DND-41 (cell line): ENCODE data around the gene COPS9.

Experiments
- ATAC-seq: fragments of 200-7000 bp; cut with Tn5 transposase; 3 replicates; pipeline ENCODE4 v1.9.1; 2021; ENCODE audit warnings: low read depth; ENCODE audit not compliant: insufficient read depth
- DNase-seq: peaks from one replicate; pipeline ENCODE4 v3.0.0-alpha.2; 2020
- H2AFZ ChIP-seq: 2 replicates; pipeline ENCODE4 v1.6.0; 2012; ENCODE audit warnings: low read depth, low read length
- H3K27ac ChIP-seq: 2 replicates; pipeline ENCODE4 v1.5.1; 2012; ENCODE audit warnings: low read length, inconsistent platforms
- H3K27me3 ChIP-seq: fragments of 200-600 bp; sonication (generic); 2 replicates; pipeline ENCODE4 v1.6.0; 2012; ENCODE audit warnings: low read length, mild to moderate bottlenecking, inconsistent platforms; ENCODE audit not compliant: insufficient read depth, poor library complexity
- H3K36me3 ChIP-seq: 2 replicates; pipeline ENCODE4 v1.5.1; 2012; ENCODE audit warnings: low read length, inconsistent platforms; ENCODE audit not compliant: insufficient read depth
- H3K4me1 ChIP-seq: 2 replicates; pipeline ENCODE4 v1.5.1; 2012; ENCODE audit warnings: mild to moderate bottlenecking, low read length; ENCODE audit not compliant: insufficient read depth
- H3K4me2 ChIP-seq: 2 replicates; pipeline ENCODE4 v1.6.0; 2012; ENCODE audit warnings: mild to moderate bottlenecking, moderate library complexity, low read length, inconsistent platforms; ENCODE audit not compliant: insufficient read depth
- H3K4me3 ChIP-seq, 2 experiments: fragments of 200-600 bp in 1 of 2; shearing (Covaris generic) in 1 of 2; 2 replicates each; pipeline ENCODE4 v1.5.1; 2012 to 2016; ENCODE audit warnings: inconsistent platforms in 2 of 2, low read length in 2 of 2, mild to moderate bottlenecking in 2 of 2, low read depth in 1 of 2, moderate library complexity in 1 of 2
- H3K79me2 ChIP-seq: 2 replicates; pipeline ENCODE4 v1.6.0; 2012; ENCODE audit warnings: low read length, inconsistent platforms; ENCODE audit not compliant: insufficient read depth
- H3K9ac ChIP-seq: 2 replicates; pipeline ENCODE4 v1.6.0; 2012; ENCODE audit warnings: low read depth, mild to moderate bottlenecking, inconsistent platforms, low read length, moderate library complexity
- H3K9me3 ChIP-seq: 2 replicates; pipeline ENCODE4 v1.5.1; 2012; ENCODE audit warnings: low read length, moderate library complexity, mild to moderate bottlenecking, inconsistent platforms; ENCODE audit not compliant: insufficient read depth, severe bottlenecking
- H4K20me1 ChIP-seq: 2 replicates; pipeline ENCODE4 v1.6.0; 2012; ENCODE audit warnings: low read length; ENCODE audit not compliant: insufficient read depth
- EZH2 ChIP-seq: IDR thresholded peaks from 3 replicates; pipeline ENCODE4 v1.6.1; 2012; ENCODE audit warnings: borderline replicate concordance, low read depth, mild to moderate bottlenecking, moderate library complexity, low read length, inconsistent platforms; ENCODE audit not compliant: severe bottlenecking
- TF ChIP-seq, protein P1 (sequence below): IDR thresholded peaks from 2 replicates; pipeline ENCODE4 v1.5.1; 2012; ENCODE audit warnings: borderline replicate concordance, low read length, moderate library complexity, mild to moderate bottlenecking; ENCODE audit not compliant: poor library complexity, severe bottlenecking; ENCODE audit errors: extremely low read depth

Gene COPS9

DNA sequence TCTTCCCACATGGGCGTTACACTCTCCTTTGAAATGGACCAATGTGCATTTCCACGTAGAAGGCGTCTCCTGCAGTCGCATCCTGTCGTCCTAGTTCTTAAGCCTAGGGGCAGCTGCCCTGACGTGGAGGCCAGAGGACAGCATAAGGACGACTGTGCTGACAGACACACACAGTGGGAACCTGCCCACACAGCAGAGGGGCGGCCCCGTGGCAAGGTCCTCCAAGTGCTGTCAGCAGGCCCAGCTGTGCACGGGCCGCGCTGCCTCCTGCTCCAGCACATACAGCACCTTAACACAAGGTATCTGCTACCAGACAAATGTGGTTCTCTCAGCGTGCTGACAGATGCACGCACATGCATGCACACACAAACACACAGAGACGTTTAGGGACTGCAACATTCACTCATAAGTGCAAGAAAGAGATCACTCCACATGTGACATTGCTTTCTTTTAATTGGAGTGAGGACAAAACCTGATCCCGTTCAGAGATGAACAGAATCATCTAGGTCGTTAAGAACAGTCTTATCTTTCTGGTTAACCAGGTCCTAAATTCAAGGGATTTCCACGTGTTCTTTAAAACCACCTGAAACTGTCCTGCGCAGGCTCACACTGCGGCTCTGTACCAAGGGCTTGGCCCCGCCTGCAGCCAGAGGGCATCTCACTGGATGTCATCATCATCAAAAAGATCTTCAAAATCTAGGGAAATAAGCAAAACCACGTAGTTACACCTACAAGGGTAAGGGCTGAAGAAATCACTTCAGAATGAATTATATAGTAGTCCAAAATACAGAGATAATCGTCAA is 5.5 kb downstream of the COPS9 start:
- Histone ChIP-seq H3K9ac (no peak overlapping the region), H3K9me3 (no peaks in the 10 kb centered on the region), H3K4me3 (no peak overlapping the region), H3K27me3 (no peaks in the 10 kb centered on the region), H3K4me2 (no peak overlapping the region), H3K79me2 (peaks cover 25% of the 10 kb centered on the region), H3K36me3 (peaks cover 71% of the 10 kb centered on the region), H4K20me1 (peaks cover 15% of the 10 kb centered on the region), H3K27ac (no peak overlapping the region), H3K4me1 (peaks cover 15% of the 10 kb centered on the region), H2AFZ (no peak overlapping the region)
- DNase-seq (no peak), ATAC-seq (no peak)
- TF ChIP-seq, protein P1, sequence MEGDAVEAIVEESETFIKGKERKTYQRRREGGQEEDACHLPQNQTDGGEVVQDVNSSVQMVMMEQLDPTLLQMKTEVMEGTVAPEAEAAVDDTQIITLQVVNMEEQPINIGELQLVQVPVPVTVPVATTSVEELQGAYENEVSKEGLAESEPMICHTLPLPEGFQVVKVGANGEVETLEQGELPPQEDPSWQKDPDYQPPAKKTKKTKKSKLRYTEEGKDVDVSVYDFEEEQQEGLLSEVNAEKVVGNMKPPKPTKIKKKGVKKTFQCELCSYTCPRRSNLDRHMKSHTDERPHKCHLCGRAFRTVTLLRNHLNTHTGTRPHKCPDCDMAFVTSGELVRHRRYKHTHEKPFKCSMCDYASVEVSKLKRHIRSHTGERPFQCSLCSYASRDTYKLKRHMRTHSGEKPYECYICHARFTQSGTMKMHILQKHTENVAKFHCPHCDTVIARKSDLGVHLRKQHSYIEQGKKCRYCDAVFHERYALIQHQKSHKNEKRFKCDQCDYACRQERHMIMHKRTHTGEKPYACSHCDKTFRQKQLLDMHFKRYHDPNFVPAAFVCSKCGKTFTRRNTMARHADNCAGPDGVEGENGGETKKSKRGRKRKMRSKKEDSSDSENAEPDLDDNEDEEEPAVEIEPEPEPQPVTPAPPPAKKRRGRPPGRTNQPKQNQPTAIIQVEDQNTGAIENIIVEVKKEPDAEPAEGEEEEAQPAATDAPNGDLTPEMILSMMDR: no peak
- no peak for TF ChIP-seq EZH2

GRCh38 chr2:240129731-240130392 is 6.2 kb downstream of the COPS9 start:
- peaks cover 7% of the 10 kb centered on the region; the same call in 1 of the 2 replicates for H4K20me1 ChIP-seq
- no peak overlapping the region for H3K9ac ChIP-seq
- TF ChIP-seq EZH2: no peak
- TF ChIP-seq, protein P1: no peak
- peaks cover 71% of the 10 kb centered on the region for H3K36me3 ChIP-seq
- H2AFZ ChIP-seq: no peak overlapping the region
- ATAC-seq (no peak), DNase-seq (peak; percentile 3)
- peaks cover 8% of the 10 kb centered on the region for H3K4me1 ChIP-seq
- H3K4me2 ChIP-seq: no peak overlapping the region
- H3K79me2 ChIP-seq: peaks cover 17% of the 10 kb centered on the region
- H3K27me3 ChIP-seq: no peaks in the 10 kb centered on the region
- H3K27ac ChIP-seq: no peak overlapping the region
- H3K9me3 ChIP-seq: no peaks in the 10 kb centered on the region
- no peak overlapping the region for H3K4me3 ChIP-seq

DNA sequence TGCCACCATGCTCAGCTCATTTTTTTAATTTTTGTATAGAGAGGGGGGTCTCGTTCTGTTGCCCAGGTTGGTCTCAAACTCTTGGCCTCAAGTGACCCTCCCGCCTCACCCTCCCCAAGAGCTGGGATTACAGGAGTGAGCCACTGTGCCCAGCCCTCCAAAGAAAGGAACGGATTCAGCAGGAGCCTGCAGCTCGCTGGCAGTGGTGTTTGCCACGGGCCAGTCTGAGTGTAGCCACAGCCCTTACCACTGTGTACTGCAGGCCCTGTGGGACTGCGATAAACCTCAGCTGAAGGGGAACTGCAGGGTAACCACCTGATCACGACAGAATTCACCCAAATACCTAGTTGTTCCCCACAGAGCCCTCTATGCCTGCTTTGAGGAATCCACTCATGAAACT is 6.8 kb downstream of the COPS9 start:
- H3K36me3 ChIP-seq: peaks cover 70% of the 10 kb centered on the region
- no peak overlapping the region for H3K9ac ChIP-seq
- no peak overlapping the region for H3K4me3 ChIP-seq
- peaks cover 3% of the 10 kb centered on the region for H3K4me1 ChIP-seq
- TF ChIP-seq, protein P1: no peak
- no peak for TF ChIP-seq EZH2
- peaks cover 12% of the 10 kb centered on the region for H3K79me2 ChIP-seq
- DNase-seq: no peak
- peaks cover 2% of the 10 kb centered on the region; the same call in 1 of the 2 replicates for H4K20me1 ChIP-seq
- H3K27me3 ChIP-seq: no peaks in the 10 kb centered on the region
- no peak for ATAC-seq
- H3K27ac ChIP-seq: no peak overlapping the region
- no peak overlapping the region for H3K4me2 ChIP-seq
- no peak overlapping the region for H2AFZ ChIP-seq
- H3K9me3 ChIP-seq: no peaks in the 10 kb centered on the region
